AML-193 (cell line): ENCODE measurements around the gene IFI27L1.

Source experiments
- DNase-seq, 2 experiments: peaks; one replicate each; lab custom pipeline; 2025; lab: John Stamatoyannopoulos, UW

IFI27L1 gene, protein sequence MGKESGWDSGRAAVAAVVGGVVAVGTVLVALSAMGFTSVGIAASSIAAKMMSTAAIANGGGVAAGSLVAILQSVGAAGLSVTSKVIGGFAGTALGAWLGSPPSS

DNA sequence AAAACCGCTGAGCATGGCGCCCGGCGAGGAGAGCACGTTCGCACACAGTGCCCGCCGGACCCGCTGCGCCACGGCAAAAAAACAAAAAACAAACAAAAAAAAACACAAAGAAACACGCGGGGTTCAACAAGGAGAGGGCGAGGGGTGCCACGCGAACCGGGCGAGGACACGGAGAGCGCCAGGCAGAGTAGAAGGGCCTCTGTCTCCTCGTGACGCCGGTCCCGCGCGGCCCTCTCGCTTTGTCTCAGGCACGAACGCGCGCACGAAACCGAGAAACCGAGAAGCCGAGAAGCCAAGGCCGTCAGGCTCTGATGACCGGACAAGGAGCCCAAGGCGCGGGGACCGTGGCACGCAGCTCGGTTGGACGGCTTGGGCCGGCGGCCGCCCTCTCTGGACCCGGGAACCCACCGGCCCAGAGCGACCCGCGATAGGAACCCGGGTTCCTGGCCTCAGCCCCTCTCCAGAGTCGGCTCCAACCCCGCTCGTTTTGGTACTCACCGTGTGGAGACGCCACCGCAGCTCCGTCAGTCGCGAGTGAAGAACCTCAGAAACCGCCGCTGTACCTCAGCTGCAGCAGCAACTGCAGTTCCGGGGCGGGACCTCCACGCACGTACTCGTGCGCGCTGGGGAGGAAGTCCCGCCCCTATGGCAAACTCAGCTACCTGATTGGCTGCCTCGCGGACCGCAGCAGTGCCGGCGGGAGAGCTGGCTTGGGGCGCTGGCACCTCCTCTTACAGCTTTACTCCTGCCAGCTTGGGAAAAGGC is at the start of gene IFI27L1, which contains the start of gene DDX24:
Gene IFI27L1, plus strand, starts transcription at position 690 of the 765 bp plus-strand sequence. CDS start 15,628 bp downstream, outside the sequence.
Gene DDX24, minus strand, starts transcription at position 582 of the 765 bp plus-strand sequence. CDS start 1,460 bp downstream, outside the sequence.
- DNase-seq = peak; percentile 88 to 92

DNA sequence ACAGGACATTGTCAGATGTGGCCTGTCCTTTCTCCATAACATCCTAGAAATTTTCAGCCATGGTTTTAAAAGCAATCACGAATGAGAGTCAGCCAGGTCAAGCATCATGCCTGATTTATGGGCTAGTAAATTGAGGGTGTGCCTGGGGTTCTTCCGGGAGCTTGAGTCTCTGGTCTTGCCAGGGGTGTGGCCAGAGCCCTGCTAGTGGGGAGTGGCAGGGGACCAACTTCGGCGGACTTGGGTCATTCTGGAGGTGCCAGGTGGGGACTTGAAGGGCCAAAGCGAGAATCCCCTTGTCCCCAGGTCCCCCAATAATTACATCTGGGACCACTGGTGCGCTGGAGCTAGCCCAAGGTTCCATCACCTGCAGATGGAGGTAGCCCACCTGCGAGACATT is 49.2 kb upstream of the IFI27L1 start:
- DNase-seq = no peak

DNA sequence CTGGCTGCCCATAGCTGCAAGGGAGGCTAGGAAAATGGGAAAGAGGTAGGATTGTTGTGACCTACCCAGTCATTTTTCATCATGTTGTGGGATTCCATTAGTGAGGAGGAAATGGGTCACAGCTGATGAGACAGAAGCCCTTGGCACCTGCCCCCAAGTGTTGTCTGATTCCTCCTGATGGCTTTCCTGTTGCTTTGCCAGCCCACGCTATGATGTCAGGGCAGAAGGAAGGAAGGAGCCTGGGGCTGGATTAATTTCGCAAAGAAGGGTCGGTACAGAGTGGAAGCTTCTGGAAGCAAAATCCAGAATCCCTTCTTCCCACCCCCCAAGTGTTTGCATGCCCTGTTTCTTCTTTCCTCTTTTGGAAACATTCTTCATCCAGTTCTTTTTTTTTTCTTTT is 46.2 kb upstream of the IFI27L1 start:
- DNase-seq = no peak

DNA sequence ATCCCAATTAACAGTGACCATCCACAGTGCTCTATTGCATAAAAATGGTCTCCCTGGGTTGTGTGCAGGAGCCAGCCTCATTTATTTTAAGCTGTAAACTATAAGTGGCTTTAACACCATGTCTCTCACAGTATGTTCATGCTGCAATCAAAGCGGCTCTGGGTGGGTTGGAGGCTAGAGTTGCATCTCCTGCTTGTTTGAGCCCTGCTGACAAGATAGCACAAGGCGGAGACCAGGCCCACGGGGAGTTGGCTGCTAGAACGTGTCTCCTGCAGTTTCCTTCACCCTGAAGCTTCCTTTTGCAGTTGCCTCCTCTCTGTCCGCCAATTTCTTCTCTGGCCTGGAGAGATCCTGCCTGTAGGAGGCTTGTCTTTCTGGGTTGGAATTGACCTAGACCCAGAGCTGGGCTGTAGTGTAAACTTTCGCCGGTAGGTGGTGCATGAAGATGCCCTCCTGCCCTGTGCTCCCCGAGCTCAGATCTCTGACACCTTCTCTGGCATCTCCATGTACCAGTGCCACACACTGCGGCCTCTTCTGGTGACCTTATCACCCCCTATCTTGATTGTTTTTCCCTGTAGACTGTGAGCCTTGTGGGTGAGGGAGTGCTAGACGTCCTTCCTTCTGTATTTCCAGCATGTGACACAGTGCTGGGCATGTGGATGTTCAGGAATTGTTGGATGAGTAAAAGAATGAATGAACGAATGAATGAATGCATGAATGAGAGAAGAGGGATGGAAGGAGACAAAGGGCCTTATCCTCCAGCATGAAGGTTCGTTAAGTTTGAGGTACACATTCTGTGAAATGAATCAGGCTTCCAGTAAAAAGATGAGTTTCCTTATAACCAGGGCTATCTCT is 44.6 kb upstream of the IFI27L1 start:
- peak; percentile 56 to 64 for DNase-seq

DNA sequence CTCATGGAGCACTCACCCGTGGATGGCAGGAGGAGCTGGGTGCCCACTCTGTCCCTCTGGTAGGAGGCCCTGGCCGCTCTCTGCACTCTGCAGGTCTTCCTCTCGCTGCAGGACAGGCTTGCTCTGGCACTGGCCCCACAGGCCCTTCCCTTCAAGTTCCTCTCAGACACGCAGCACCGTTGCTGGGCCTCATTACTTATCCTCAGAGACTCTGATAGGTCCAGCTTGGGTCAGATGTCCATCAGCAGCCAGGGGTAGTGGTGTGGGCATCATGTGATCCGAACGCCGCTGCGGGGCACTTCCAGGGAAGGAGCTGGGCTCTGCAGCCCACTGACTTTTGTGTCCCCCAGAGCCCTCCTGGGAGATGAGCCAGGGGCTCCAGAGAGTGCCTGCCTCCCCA is 43.2 kb upstream of the IFI27L1 start:
- DNase-seq = no peak

DNA sequence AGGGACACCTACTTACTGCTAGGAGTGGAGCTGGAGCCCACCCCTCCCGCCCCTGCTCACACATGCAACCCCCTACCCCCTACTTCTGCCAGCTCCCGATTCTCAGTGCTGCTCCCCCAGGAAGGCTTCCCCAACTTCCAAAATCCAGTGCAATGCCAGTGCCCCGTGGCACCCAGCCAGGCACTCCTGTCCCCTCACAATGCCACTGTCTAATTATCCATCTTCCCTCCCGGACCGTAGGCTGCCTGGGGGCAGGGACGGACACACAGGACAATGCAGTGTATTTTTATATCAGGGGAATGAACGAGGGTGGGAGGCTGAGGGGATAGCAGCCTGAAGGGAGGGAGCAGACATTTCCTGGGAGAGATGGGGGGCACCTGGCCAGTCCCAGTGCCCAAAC is 42.6 kb upstream of the IFI27L1 start:
- DNase-seq = no peak

DNA sequence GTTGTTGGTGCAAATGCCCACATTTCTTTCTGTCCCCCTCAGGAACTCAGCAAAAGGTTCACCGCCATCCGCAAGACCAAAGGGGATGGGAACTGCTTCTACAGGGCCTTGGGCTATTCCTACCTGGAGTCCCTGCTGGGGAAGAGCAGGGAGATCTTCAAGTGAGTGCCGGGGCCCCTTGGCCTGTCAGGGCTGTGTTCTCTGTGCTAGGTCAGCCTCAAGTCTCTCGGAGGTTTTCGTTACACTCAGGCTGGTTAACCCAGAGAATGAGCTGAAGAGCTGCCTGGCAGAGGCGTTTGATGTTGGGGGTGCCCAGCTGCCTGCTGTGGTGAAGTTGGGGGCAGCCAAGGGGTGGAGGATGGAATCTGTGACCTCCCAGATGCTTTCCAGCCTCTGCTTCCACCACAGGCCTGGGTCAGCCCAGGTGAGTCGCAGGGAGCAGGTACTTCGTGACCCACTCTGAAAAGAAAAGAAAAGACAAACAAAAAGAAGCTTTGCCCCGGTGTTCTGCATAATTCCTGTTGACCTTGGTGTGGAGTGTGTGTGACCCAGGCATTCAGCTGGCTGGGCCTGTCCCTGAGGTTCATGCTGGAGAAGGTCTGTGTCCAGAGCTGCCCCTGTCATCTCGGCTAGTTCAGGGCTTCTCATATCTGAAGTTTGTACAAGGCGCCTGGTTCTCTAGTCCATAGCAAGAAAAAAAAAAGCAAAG is 42.0 kb upstream of the IFI27L1 start:
- no peak for DNase-seq

DNA sequence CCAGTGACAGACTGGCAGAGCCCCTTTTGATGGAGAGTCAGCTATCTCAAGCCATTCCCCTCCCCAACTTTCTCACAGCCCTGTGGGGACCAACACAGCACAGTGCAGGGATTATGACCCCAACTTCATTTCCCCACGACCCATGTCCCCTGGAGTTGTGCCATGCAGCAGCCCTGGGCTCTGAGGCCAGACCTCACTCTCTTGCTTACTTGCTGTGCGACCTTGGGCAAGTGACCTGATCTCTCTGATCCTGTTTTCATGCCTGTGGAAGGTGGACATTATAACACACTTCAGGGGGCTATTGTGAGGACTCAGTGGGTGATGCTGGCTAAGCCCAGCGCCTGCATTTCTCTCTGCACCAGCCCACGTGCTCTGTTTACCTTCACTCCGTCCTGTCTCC is 40.9 kb upstream of the IFI27L1 start:
- no peak for DNase-seq

DNA sequence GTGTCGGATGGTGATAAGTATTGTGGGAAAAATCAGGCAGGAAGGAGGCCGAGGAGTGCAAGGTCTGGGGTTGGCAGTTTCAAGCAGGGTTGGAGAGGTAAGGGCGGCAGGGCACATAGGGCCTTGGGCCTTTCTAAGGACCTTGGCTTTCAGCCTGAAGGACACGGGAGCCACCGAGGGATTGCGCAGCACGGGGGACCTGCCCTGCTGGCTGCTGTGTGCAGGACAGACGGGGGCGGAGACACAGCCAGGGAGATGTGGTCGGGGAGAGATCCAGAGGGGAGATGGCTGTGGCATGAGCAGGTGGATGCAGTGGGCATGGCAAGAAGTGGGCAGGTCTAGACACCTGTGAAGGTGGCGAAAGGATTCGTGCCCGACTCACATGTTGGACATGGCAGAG is 40.3 kb upstream of the IFI27L1 start:
- no peak for DNase-seq

DNA sequence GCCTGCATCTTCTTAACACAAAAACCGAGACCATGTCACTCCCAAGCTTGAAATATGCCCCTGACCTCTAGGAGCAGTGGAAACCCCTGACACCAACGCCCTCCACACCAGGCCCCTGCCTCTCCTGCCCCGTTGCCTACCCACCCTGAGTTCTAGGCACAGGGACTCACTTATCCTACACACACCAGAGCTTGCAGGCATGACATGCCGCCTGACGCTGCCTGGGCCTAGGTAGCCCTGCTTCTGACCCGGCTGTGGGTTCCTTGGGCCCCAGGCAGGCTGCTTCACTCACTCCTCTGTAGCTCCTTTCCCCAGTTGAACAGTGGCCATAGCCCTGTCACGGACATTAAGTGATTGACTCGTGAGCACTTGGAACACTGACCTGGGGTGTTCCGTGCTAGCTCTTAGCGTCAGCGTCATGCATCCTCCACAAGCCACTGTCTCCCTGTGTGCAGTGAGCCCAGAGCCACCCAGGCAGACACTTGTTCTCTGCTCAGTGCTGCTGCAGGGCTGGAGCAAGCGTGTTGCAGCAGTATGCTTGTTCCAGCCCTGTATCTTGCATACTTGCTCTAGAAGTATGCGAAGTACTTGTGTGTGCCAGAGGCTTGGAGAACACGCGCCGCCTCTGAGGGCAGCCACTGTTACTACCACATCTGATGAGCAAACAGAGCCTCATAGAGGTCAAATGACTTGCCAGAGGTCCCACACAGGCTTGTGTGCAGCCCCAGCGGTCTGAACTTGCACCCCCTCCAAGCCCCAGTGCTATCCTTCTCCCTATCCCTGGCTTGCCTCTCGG is 39.4 kb upstream of the IFI27L1 start:
- no peak for DNase-seq

DNA sequence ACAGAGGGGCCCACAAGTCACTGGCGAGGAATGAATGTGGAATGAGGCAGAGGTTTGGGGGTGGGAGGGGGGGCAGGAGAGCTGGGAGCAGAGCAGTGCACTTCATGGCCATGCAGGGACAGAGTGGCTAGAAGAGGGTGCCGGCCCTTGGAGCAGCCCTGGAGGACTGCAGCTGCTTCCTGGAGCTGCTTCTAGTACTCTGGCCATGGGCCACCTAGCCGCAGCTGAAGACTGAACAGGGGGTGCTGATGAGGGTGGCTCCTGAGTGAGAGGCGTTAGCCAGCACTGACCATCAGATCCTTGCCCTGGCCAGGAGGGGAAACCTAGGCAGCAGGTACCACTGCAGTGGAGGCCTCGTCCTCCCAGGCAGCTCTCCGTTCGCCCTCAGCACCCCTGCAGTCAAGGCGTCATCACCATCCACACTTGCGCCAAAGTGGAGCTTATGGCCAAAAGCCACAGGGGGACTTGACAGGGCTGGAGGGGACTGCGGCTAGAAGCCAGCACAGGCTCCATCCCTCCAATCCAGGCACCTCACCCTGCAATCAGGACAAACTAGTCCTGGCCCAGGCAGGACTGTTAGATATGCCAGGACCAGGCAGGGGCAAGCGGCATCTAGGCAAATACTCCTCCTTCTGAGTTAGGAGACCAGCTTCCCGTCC is 38.5 kb upstream of the IFI27L1 start:
- no peak for DNase-seq

DNA sequence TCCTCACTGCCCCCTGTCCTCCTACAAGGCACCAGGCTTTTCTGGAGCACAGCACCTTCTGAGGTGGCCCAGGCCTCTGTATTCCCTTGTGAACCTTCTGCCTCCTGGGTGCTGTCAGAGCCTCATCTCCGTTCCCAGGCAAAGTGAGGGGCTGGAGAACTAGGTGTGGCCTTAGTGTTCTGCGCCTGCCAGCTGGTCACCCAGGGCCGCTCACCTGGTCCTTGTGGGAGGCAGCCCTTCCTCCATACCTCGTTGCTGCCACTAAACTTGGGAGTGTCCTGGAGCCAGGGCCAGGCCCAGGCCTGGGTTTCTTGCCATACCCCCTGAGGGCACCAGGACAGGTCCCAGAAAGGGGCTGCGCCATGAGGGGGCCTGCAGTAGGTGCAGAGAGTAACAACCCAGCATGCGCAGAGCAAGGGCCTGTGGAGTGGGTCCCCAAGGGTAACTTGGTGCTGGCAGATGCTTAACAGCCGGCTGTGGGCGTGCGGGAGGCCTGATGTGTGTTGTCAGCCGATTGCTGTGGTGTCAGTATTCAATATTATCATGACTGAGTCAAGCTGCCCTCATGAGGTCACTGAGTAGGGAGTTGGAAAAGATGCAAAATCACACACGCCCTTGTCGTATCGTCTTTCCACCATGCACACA is 37.9 kb upstream of the IFI27L1 start:
- no peak for DNase-seq

DNA sequence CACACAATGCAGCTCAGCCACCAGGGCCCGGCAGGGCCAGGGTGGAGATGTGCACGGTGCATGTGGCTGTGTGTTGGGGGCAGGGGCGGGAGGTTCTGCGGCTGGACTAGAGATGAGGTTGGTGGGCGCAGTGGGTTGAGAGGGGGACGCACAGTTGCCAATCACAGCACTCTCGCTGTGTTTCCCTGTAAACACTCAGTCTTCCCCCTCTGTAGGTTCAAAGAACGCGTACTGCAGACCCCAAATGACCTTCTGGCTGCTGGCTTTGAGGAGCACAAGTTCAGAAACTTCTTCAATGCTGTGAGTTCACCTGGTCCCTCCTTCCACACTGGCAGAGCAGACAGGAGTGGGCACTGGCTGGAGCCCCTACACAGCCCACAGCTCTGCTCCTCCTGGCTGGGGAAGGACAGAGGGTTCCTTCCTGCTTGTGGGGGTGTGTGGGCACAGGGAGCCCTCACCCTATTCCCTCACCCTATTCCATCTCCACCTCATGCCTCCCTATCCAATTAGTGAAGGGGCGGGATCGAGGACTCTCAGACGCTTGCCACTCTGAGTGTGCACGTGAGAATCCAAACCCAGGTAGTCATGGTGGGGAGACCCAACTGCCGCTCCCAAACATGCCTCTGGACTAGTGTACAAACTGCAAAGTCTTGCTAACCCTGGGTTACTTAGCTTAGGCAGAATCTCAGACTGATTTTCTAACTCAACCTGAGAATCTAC is 37.2 kb upstream of the IFI27L1 start:
- no peak for DNase-seq

DNA sequence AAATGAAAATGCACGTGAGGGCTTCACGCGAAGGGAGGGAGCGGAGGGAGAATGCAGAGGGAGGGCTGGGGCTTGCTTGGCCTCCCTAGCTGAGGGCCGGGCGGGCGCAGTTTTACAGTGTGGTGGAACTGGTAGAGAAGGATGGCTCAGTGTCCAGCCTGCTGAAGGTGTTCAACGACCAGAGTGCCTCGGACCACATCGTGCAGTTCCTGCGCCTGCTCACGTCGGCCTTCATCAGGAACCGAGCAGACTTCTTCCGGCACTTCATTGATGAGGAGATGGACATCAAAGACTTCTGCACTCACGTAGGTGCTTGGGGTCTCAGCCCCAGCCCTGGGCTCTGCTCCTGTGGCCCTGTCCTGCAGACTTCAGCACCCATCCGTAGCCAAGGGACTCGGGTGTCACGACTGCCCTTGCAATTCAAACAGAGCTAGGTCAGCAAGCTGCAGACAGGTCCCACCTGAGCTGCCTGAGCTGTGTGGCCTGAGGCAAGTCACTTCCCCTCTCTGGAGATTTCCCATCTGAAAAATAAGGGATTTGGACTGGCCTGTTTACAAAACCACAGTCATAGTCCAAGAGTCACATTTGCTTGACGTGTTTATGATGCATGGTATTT is 36.5 kb upstream of the IFI27L1 start:
- no peak for DNase-seq

DNA sequence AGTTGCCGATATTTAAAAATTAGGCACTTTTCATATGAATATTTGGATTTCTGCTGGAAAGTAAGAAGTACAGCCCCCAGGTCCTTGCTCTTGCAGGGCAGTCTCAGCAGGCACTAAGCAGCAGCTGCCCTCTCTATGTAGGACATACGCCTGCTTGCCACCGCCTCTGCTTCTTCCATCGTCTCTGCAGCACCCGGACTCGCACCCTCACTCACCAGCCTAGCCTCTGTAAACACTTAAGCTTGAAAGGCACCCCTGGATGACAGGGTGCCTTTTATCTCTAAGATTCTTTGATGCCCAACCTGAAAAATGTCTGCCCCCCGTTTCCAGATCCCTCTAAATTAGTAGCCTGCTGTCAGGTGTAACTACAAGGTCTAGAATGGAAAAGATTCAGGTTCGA is 36.0 kb upstream of the IFI27L1 start:
- DNase-seq = no peak

DNA sequence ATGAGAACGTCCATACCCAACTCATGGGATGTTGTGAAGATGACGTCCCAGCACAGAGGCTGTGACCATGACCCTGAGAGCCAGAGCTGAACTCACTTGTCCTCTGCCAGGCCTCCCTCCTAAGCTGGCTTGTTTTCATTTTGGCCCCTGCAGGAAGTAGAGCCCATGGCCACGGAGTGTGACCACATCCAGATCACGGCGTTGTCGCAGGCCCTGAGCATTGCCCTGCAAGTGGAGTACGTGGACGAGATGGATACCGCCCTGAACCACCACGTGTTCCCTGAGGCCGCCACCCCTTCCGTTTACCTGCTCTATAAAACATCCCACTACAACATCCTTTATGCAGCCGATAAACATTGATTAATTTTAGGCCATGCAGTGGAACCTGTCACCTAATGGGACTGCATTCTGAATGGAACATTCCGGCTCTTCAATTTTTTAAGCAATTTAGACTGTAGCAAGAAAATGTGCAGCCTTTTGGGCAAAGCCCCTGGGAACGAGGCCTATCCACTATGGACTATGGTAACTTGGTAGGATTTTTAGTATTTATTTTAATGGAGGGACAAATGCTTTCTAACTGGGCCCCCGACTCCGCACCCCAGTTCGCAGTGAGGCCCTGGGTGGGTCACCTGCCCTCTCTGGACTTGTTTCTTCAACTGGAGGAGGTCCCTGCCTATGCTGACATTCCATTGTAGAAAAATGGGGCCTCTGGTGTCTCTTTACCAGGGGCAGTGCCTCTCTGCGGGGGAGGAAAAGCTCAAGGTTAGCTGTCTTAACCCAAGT is 35.4 kb upstream of the IFI27L1 start:
- DNase-seq = no peak

DNA sequence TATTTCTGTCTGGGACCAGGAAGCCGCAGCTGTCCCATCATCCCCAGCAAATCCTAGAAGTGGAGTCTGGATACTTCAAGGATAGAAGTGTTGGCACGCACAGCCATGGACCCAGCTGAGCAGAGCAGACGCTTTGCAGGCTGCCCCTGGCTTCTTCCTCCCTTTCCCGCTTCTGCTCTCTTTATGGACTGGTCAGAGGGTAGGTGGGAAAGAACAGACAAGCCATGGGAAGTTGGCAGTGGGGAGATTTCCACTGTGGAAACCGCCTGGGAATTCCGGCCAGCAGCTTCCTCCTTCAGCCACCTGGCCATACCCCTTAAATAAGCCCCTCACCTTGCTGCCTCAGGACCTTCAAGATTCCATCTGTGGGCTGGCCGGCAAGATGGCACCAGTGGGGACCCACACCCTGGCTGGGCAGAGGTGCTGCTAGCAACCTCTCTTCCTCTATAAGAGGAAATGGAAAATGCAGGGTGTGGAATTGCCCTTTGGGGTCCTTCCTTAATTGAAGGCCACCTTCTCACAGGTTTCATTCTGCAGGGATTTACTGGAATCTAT is 34.3 kb upstream of the IFI27L1 start:
- no peak for DNase-seq

DNA sequence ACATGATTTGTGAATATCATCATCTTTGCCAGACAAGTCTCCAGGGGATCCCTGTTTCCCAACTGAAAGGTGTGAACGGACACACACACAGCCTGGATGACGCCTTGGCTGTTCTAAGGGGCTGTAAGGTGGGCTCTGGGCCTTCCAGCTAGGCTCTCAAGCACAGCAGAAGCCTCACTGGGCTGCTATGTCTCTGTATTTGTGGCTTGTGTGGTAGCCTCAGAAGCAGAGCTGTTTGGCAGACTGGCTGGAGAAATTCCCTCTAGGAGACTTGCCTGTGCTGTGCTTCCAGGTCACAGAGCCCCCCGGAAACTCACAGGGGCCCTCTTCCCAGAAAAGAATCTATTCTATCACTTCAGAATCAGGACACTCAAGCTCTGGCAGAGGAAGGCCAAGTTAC is 33.5 kb upstream of the IFI27L1 start:
- DNase-seq = no peak
